ENCODE results near the gene MAGI2.

- TF ChIP-seq POU2F2 (IDR thresholded peaks at IDR 0.05; ENCODE audit: low read depth, low read length) (no peak), TAF1 (IDR thresholded peaks at IDR 0.05; ENCODE audit: low read depth, low read length) (no peak), POLR2A (IDR thresholded peaks at IDR 0.05; ENCODE audit: low read depth, low read length) (no peak), POLR2AphosphoS5 (IDR thresholded peaks at IDR 0.05; ENCODE audit: low read depth, low read length) (no peak), SPI1 (IDR thresholded peaks at IDR 0.05; ENCODE audit: low read depth, low read length) (no peak)
These were observed 848.3 kb downstream of the MAGI2 start for GRCh38 chr7:78605119-78605518.

Data from GM12891 (cell line).